Suprapubic skin (tissue), 4 donors: ENCODE results near the gene ISY1.

Source experiments
- CTCF ChIP-seq, 2 donors: fragments of 200-600 bp in 1 of 2; fragments of 450-650 bp in 1 of 2; sonication (generic) in 1 of 2; IDR thresholded peaks; one replicate each; pipeline ENCODE4 v1.5.1; 2016 to 2019; ENCODE audit warnings: antibody characterized with exemption in 2 of 2, mild to moderate bottlenecking in 1 of 2, moderate library complexity in 1 of 2
- EP300 ChIP-seq: sonication (generic); formaldehyde crosslinking; IDR thresholded peaks from one replicate; pipeline ENCODE4 v1.6.1; 2017; ENCODE audit warnings: antibody characterized with exemption
- POLR2AphosphoS5 ChIP-seq, 3 donors: sonication (generic); formaldehyde crosslinking; IDR thresholded peaks; one replicate each; pipeline ENCODE4 v1.6.1; 2017; ENCODE audit warnings: antibody characterized with exemption in 3 of 3

GRCh38 chr3:129100274-129100673 is 60.6 kb downstream of the ISY1 start:
- TF ChIP-seq POLR2AphosphoS5 (IDR thresholded peaks at IDR 0.05), result no peak
- no peak for TF ChIP-seq CTCF (IDR thresholded peaks at IDR 0.05)
- no peak for TF ChIP-seq EP300
